CD4-positive, alpha-beta T cell treated with Interleukin-12 subunit alpha and Interleukin-12 subunit beta, for 1 hour (primary cell): ENCODE data around the gene COG1.
A peak's percentile ranks its signal among the peaks of the same experiment; 100 is the strongest.

ENCODE experiments used
- DNase-seq: peaks from one replicate; pipeline ENCODE4 v3.0.0-alpha.2; 2020

Gene COG1

DNA sequence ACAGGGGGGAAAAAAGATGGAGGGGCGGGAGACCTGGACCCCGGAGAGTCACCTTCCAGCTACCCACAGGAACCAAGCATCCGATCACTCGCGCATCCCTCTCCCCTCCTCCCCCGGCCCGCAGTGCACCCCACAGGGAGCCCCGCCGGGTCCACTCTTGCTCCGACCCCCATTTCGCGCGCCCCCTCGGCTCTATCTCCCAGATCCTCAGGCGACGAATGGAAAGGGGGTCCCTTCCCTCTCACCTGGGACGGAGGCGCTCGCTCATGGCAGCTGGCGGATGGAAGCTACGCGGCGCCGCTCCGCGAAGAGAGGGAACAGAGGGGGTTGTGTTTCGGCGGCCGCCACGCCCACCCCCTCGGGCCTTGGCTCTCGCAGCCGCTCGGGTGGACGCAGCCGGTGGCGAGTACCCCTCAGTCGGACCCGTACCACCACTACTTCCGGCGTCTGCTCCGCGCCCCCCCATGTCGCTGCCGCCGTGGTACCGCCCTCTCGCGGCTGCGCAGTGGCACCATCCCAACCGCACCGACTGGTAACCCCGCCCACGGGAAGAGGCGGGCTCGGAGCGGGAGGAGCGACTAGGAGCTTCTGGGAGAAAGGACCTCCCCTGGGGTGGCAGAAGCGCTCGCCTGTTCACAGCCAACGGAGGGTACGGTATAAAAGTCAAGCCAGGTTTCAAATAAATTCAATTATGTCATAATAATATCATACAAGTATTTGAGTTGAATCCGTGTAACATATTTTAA, 39.2 kb downstream of the COG1 start:
- DNase-seq, result peak; percentile 97

DNA sequence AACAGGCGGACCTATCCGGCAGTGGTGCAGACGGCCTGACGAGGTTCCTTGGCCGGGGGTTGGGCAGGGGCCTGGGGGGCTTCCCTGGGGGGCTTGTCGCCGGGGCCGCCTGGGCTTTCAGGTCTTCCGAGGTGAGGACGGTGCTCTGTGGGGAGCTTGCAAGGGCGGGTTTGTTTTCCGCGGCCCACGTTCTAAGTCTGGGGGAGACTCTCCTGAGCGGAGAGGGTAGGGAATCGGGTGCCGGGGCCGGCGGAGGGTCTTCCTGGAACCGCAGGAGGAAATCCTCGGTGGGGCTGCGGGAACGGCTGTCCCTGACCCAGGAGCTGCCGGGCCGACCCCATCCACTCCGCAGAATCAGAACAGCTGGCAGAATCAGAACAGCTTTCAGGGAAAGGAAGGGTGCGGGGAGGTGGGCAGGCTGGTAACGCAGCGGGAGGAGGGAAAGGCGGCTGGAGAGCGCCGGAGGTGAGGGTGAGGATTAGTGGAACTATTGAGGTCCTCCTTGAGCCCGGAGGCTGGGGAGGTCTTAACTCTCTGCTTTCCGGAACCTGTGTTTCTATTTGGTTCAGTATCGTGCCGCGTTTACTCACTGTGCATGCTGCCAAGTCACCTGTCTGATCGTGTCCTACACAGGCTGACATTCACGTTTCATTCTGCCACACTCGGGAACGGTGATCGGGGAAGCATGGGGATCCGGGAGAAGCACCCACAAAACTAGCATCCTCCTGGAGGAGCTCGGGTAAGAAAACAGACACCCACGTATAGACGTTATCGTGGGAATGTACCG, 39.9 kb downstream of the COG1 start:
- peak; percentile 25 for DNase-seq

DNA sequence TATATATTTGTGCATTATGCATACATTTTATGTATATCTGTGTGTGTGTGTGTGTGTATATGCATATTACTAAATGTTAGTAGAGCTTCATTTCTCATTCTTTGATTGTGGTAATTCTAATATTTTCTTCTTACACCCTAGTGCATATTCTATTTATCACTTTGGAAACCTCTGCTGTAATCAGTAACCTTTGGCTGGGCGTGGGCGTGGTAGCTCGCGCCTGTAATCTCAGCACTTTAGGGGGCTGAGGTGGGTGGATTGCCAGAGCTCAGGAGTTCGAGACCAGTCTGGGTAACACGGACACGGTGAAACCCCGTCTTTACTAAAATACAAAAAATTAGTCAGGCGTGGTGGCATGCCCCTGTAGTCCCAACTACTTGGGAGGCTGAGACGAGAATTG, 41.9 kb downstream of the COG1 start:
- DNase-seq, result no peak

DNA sequence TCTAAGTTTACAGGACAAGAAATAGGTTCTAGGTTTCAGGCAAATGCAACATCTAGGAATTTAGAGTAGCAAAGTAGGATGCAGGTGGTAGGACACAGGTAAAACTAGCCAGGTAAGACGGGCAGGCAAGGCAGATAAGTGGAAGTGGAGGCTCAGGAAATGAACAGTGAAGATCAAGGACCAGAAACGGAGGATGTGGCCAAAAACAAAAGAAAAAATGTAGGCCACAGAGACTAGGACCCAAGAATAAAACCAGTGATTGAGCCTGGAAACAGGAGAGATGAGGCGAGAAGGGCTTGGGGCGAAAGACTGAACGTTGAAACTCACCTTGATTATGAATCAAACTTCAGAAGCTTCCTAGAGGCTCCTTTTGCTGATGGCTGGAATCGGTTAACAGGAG, 44.9 kb downstream of the COG1 start:
- DNase-seq, result no peak

DNA sequence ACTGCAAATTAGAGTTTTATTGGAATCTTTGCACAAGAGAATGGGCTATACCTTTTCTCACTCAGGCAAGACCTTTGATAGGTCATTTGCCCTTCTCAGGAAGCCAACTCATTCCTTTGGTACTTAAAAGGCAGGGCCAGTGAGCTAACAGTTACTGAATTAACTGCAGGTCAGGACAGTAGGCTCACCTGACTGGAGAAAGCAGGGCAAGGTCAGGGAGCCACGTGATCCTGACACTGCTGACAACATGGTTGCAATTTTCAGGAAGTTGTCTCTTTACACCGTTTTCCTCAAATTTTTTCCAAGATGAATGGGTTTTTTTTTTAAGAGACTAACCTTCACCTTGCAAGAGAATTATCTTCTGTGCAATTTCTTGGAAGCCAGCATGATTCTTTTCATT, 47.7 kb downstream of the COG1 start:
- DNase-seq, result no peak

DNA sequence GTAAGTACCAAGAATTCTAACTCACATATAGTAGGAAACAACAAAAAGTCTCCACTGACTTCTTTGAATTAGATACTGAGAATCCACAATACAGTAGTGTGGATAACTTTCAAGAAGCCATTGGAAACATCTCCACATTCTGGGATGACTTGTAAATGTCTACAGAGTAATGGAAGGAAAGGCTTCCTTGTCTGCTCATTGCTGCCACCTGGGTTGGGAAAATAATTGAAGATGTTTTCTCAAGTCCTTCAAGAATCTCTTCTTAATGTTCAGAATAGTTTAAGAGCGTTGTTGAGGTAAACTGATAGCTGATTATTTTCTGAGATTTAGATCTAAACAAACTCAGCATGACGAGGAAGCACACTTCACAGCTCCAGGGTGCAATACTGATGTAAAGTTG, 54.9 kb downstream of the COG1 start:
- no peak for DNase-seq

DNA sequence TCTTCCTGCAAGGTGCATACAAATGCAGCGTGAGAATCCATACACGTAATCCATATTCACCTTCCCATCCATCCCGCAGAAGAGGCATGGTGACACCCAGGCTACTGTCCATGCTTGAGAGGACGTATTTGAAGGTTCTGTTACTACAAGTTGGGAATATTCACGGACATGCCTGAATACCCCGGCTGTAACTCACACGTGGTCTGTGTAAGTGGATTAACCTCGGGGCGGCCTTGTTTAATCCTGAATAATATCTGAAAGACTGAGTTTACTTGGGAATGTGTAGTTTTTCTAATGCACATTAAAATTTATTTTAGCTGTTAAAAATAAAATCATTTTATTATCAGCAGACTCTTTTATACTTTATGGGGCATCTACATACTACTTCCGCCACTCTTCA, 55.7 kb downstream of the COG1 start:
- DNase-seq, result no peak

DNA sequence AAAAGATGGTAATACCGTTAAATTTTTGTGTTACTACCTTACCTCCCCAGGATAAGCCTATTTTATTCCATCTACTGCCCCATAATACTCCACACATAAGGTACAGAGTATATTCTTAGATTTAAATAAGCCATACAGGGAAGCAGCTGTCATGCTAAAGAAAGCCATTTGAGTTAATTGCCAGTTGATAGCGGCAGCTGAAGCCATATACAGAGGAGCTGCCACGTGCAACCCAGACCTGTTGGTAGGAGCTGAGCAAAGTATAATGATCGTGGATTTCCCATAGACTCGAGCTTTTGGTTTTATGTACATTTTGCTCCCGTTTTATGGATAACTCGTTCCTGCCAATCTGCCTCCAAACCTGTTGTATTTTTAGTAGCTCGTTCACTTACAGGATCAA, 56.8 kb downstream of the COG1 start:
- DNase-seq, result no peak

DNA sequence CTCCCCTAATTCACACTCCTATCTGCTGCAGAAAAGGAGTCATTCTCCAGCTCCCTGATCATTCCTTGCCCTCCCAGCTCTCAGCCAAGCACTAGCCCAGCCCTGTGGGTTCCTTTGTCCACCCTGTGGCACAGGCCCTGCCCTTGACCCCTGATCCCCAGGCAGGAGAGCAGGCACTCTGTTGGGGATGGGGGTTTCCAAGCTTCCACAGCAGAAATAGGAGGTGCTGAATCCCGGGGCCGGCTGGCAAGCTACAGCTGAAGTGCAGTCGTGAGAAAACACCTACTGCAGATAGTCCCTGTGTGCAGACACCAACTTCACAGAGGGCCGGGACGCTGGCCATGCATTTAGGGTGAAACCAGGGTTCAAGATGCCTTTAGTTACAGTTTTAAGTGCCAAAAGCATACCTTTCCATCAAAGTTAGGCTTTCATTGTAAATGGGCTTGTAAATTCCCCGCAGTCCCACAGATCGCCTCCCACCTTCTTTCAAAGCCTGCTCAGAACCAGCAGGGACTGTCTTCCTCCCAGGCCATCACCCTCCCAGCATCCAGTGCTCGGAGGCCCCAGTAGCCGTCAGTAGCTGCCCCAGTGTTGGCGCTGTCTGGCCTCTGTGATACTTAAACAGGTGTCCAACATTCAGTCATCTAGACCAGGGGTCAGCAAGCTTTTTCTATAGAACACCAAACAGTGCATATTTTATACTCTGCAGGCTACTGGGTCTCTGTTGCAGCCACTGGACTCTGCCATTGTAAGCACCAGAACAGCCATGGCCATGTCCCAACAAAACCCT, 58.2 kb downstream of the COG1 start:
- DNase-seq, result no peak

DNA sequence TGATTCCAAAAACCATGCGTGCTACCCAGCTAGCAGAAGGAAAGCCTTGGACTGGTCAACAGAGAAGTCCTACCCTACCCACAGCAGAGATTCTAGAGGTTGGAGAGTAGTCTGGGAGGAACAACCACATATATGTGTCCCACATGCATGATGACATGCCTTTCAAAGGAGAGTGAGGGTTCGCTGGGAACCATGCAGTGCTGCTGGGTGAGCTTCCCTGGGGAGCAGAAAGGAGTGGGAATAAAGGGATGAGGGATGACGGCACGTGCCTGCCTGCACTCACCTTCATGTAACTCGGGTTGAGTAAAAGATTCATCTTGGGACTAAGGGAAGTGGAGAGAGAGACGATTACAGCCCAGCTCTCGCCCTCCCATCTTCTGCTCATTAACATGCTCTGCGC, 59.0 kb downstream of the COG1 start:
- DNase-seq, result no peak

DNA sequence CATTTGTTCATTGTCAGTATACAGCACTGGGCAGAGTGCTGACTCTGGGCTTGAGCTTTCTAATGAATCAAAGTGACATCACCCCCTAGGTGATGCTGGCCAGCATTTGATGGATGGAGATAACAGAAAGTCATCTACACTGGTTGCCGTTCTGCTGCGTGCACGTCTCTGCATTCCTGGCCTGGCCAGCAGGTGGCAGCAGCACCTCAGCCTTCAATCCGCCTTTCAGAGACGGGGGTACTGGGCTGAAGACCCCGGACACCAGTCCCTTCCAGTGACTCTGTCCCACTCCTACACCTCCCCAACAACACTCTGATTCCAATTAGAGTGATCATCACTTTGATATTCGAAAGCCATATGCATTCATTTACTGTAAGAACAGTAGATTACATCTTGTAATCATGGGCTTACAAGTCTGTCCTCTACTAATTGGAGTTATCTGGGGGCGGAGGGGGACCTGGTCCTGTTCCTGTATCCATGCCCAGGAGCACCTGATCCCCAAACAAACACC, 62.9 kb downstream of the COG1 start:
- peak; percentile 49 for DNase-seq

DNA sequence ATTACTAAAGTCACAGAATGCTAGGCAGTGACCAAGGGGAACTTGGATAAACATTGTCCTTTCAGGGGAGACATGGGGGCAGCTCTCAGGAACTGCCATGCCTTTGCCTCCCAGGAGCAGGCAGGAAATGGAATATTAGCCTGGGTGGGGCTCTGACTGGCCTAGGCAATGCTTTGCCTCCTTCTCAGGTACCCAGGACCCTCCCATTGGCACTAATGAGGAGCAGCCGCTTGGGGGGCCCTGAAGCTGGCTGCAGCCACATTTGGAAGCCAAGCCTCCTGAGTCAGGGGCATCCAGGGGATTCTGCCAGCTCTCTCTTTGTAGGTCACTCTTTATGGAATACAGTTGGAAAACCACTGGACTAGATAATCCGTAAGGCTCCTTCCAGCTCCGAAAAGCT, 63.4 kb downstream of the COG1 start:
- no peak for DNase-seq

DNA sequence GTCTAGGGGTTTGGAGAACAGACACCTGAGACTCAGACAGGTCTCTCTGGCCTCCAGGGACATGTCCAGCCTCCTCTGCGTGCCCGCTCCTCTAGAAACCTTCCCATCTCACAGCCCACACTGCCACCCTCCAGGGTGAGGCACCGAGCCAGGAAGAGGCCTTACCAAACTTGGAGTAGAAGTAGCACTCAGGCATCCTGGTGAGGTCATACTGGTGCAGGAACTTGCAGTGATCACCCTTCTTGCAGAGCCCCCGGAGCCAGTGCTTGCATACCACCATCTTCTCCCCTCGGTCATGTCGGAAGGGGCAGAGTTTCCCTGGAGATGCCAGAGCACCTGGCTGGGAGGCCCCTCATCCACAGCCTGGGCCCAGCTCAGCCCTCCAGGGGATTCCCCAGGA, 64.7 kb downstream of the COG1 start:
- DNase-seq, result no peak
